Thyroid gland (tissue), 4 donors: ENCODE measurements around the gene MSMP. TPM values are rescaled to one million over a fixed set of nuclear protein-coding genes. Genes with fewer than 3 reads are reported as not detected.

Experiments
- DNase-seq, 2 donors: peaks; one replicate each; pipeline ENCODE4 v3.0.0-alpha.2; 2019
- H3K27ac ChIP-seq, 3 donors: fragments of 200-600 bp; sonication (generic); 1 replicate in 2 of 3; 2 replicates in 1 of 3; pipeline ENCODE4 v1.5.1; 2016 to 2019; ENCODE audit warnings: mild to moderate bottlenecking in 1 of 3, moderate library complexity in 1 of 3
- H3K27me3 ChIP-seq: fragments of 200-600 bp; sonication (generic); one replicate; pipeline ENCODE4 v1.5.1; 2019
- H3K36me3 ChIP-seq, 2 donors: fragments of 200-600 bp; sonication (generic); one replicate each; pipeline ENCODE4 v1.5.1; 2016 to 2019
- H3K4me1 ChIP-seq, 2 donors: fragments of 200-600 bp; sonication (generic); one replicate each; pipeline ENCODE4 v1.5.1; 2017 to 2019
- H3K4me3 ChIP-seq, 3 donors: fragments of 200-600 bp; sonication (generic); replicated peaks in 1 of 3; 1 replicate in 2 of 3; 2 replicates in 1 of 3; pipeline ENCODE4 v1.5.1; 2016; ENCODE audit warnings: mild to moderate bottlenecking in 1 of 3
- H3K9me3 ChIP-seq: fragments of 200-600 bp; sonication (generic); one replicate; pipeline ENCODE4 v1.5.1; 2017
- CTCF ChIP-seq, 6 experiments: fragments of 200-600 bp in 3 of 6; fragments of 450-650 bp in 3 of 6; sonication (generic) in 3 of 6; IDR thresholded peaks; one replicate each; pipeline ENCODE4 v1.5.1; 2016 to 2019; ENCODE audit warnings: antibody characterized with exemption in 6 of 6, mild to moderate bottlenecking in 2 of 6, inconsistent platforms in 1 of 6, moderate library complexity in 1 of 6
- POLR2A ChIP-seq, 2 donors: fragments of 450-650 bp; IDR thresholded peaks; one replicate each; pipeline ENCODE4 v1.6.1; 2017; ENCODE audit warnings: antibody characterized with exemption in 2 of 2, mild to moderate bottlenecking in 2 of 2, moderate library complexity in 1 of 2
- WGBS, 2 donors: methylation state at CpG; one replicate each; pipeline ENCODE4 v1.1.5; 2017; 5-methylcytosine and 5-hydroxymethylcytosine counted together
- intact Hi-C: fragments of 100-400 bp; cut with DNase I; formaldehyde crosslinking; loops from one replicate; pipeline ENCODE4 v1.15.1; 2023
- microRNA-seq: library from miRNA; unstranded; fragments of <30 nt; microRNA quantifications from one replicate; pipeline ENCODE4, GENCODE V29; 2016
- small RNA-seq: library from RNA; depleted of rRNA; stranded (forward); fragments of <200 nt; gene quantifications from one replicate; pipeline ENCODE3, GENCODE V24; 2016
- total RNA-seq, 4 donors: library from RNA; depleted of rRNA; stranded (reverse); fragments of >200 nt; gene quantifications; one replicate each; pipeline ENCODE4 v1.2.3, GENCODE V29; 2016

The MSMP gene
- total RNA-seq, 4 donors from 2014 or later = 0.67 TPM; not detected in 3

DNA sequence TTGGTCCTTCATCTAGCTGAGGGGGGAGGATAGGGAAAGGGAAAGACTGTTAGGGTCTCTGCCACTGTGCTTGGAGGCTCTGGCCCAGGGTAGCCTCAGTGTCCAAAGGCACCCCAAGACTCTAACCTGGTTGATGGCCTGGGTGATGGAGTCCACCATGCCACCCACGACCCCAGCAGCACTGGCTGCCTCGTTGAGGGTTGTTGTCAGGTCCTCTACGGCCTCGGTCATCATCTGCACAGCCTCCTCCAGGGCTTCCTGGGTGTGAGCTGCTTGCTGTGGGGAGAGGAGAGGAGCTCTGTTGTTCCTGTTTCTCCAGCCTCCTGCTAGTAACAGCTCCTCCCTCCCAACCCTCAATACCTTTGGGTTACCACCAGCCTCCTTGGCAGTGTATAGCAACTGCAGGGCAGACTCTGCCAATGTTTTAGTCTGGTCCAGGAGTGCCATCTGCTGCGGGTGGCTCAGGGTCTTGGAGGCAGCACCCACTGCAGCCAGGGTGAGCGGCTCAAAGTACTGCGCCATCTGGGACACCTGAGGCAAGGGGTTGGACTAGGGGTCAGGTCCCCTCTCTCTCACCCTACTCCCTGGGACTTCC lies 48.1 kb downstream of the MSMP start:
- DNase-seq = no peak
- WGBS, 2 donors = 93 to 98% methylated on average over 4 to 7 of the region's 7 CpGs
- H3K36me3 ChIP-seq = peaks cover 89 to 94% of the 10 kb centered on the region in 2 donors
- no peak overlapping the region for H3K27ac ChIP-seq
- no peaks in the 10 kb centered on the region for H3K4me1 ChIP-seq
- TF ChIP-seq POLR2A (IDR thresholded peaks at IDR 0.05) (no peak), CTCF (IDR thresholded peaks at IDR 0.05) (no peak)
- H3K4me3 ChIP-seq = no peak overlapping the region
- no peaks in the 10 kb centered on the region for H3K27me3 ChIP-seq
- intact Hi-C loops = no loop called here
- H3K9me3 ChIP-seq = no peaks in the 10 kb centered on the region

GRCh38 chr9:35705372-35705771 lies 48.7 kb downstream of the MSMP start:
- 93 to 98% methylated on average over 5 to 6 of the region's 8 CpGs for WGBS, 2 donors
- TF ChIP-seq CTCF (IDR thresholded peaks at IDR 0.05) (no peak), POLR2A (IDR thresholded peaks at IDR 0.05) (no peak)
- Histone ChIP-seq H3K4me1 (no peaks in the 10 kb centered on the region), H3K27me3 (no peaks in the 10 kb centered on the region), H3K27ac (no peak overlapping the region), H3K4me3 (no peak overlapping the region), H3K36me3 (peaks cover 90 to 94% of the 10 kb centered on the region in 2 donors), H3K9me3 (no peaks in the 10 kb centered on the region)
- intact Hi-C loops = no loop called here
- no peak for DNase-seq

DNA sequence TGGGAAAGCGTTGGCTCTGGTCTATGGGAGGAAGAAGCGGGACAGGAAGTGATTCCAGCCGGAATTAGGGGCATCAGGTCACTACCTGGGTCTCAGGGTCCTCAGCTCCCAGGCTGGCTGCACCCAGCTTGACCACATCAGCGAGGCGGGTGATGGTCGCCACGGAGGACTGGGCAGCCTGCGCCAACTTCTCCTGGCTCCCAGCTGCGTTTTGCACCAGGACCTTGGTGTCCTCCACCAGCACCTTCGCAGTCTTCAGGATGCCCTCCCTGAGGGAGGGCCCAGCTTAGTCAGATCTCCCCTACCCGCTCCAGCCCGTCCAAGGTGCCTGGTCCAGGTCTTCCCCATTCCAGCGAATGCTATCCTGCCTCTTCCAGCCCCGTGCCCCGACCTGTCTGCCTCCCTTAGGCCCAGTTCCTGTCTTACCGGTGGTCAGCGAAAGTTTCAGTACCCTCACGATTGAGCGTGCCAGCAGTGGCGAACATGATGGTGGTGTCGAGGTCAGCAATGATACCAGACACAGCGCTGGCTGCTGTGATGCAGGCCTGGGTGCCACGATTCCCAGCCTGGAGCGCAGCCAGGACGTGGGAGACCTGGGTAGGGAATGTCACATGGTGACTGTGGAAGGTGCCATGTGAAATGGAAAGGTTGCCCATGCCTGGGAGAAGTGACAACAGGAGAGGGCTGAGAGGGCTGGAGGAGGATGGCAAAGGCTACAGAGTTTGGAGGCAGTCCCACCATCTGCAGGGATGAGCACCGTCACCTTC lies 50.0 kb downstream of the MSMP start:
- 95 to 96% methylated on average over 18 to 23 of the region's 26 CpGs for WGBS, 2 donors
- intact Hi-C loops = no loop called here
- H3K36me3 ChIP-seq = peaks cover 100% of the 10 kb centered on the region in 2 donors

More for the DNA sequence above, 50.0 kb downstream of the MSMP start:
- Histone ChIP-seq H3K27ac (no peak overlapping the region), H3K27me3 (no peaks in the 10 kb centered on the region), H3K4me3 (no peak overlapping the region), H3K9me3 (no peaks in the 10 kb centered on the region), H3K4me1 (no peaks in the 10 kb centered on the region)
- DNase-seq = no peak
- no peak for TF ChIP-seq POLR2A (IDR thresholded peaks at IDR 0.05)
- TF ChIP-seq CTCF (IDR thresholded peaks at IDR 0.05) = no peak

Small RNA genes within 50 kb of the gene (microRNA-seq; reads per million reads assigned to microRNA genes)
- gene MIR6852 (not detected), gene MIR6853 (not detected)

Small RNA genes within 50 kb of the gene (small RNA-seq; reads per million reads assigned to genes)
- not detected for gene MIR6853

Other genes with a start within 250 kb of the MSMP start
- 10 to 100 TPM; 23.2 to 44.3 (median 37.6) TPM for gene TESK1, start 149.0 kb downstream of the MSMP start, total RNA-seq
- 1 to 10 TPM; 1.8 to 5.8 (median 3.1) TPM for gene CD72, start 135.9 kb downstream of the MSMP start, total RNA-seq
- 1 to 10 TPM in 2 of 4 donors, under 1 TPM in 2; 0.63 to 3.8 (median 0.95) TPM for gene SIT1, start 103.3 kb downstream of the MSMP start, total RNA-seq
- gene RMRP, start 96.3 kb downstream of the MSMP start, total RNA-seq = over 10,000 TPM in 1 of 4 donors, 1,000 to 10,000 TPM in 3; 3,539 to 11,174 (median 6,303) TPM
- 10 to 100 TPM; 21.0 to 40.9 (median 27.9) TPM for gene CCDC107, start 96.0 kb downstream of the MSMP start, total RNA-seq
- under 1 TPM in 3 of 4 donors, not detected in 1; 0.27 to 0.45 (median 0.42) TPM for gene ARHGEF39, start 89.1 kb downstream of the MSMP start, total RNA-seq
- not detected for gene CA9, start 80.3 kb downstream of the MSMP start, total RNA-seq
- 10 to 100 TPM; 45.4 to 79.6 (median 72.2) TPM for gene TPM2, start 64.4 kb downstream of the MSMP start, total RNA-seq
- gene TLN1, start 22.1 kb downstream of the MSMP start, total RNA-seq = 100 to 1,000 TPM; 142 to 245 (median 184) TPM
- gene CREB3, start 21.6 kb downstream of the MSMP start, total RNA-seq = 10 to 100 TPM; 44.9 to 73.0 (median 51.3) TPM
- 100 to 1,000 TPM in 2 of 4 donors, 10 to 100 TPM in 2; 71.4 to 111 (median 101) TPM for gene GBA2, start 5.0 kb downstream of the MSMP start, total RNA-seq
- 10 to 100 TPM; 25.4 to 34.0 (median 30.2) TPM for gene RGP1, start 5.0 kb downstream of the MSMP start, total RNA-seq
- 1 to 10 TPM; 5.1 to 9.3 (median 8.1) TPM for gene NPR2, start 37.3 kb upstream of the MSMP start, total RNA-seq
- gene SPAG8, start 58.0 kb upstream of the MSMP start, total RNA-seq = 1 to 10 TPM; 4.7 to 7.1 (median 5.7) TPM
- 10 to 100 TPM; 11.4 to 58.2 (median 50.6) TPM for gene HINT2, start 60.8 kb upstream of the MSMP start, total RNA-seq
- gene FAM221B, start 74.5 kb upstream of the MSMP start, total RNA-seq = not detected
- 10 to 100 TPM in 3 of 4 donors, 1 to 10 TPM in 1; 8.5 to 17.4 (median 15.8) TPM for gene TMEM8B, start 75.0 kb upstream of the MSMP start, total RNA-seq
- not detected for gene OR13J1, start 116.1 kb upstream of the MSMP start, total RNA-seq
- 10 to 100 TPM in 1 of 4 donors, 1 to 10 TPM in 2, under 1 TPM in 1; 0.81 to 11.8 (median 3.3) TPM for gene HRCT1, start 151.9 kb upstream of the MSMP start, total RNA-seq
- 1 to 10 TPM; 2.1 to 8.1 (median 3.6) TPM for gene SPAAR, start 155.2 kb upstream of the MSMP start, total RNA-seq
- not detected for gene OR2S2, start 203.9 kb upstream of the MSMP start, total RNA-seq